GM23248 (cell line): ENCODE results near the gene ACACA. TPM values are rescaled to one million over a fixed set of nuclear protein-coding genes. Genes with fewer than 3 reads are reported as not detected.

Source experiments
- DNase-seq: peaks from one replicate; pipeline ENCODE4 v3.0.0-alpha.2; 2015
- H2AFZ ChIP-seq: fragments of 200-600 bp; sonication (generic); 2 replicates; pipeline ENCODE4 v1.6.1; 2016; ENCODE audit warnings: antibody characterized with exemption
- H3F3A ChIP-seq: fragments of 200-600 bp; sonication (generic); 2 replicates; pipeline ENCODE4 v1.6.1; 2016; ENCODE audit warnings: mild to moderate bottlenecking, antibody characterized with exemption, mixed run types; ENCODE audit not compliant: insufficient read depth
- H3K27ac ChIP-seq: fragments of 200-600 bp; sonication (generic); 2 replicates; pipeline ENCODE4 v1.5.1; 2016; ENCODE audit warnings: mild to moderate bottlenecking
- H3K27me3 ChIP-seq: fragments of 200-600 bp; sonication (generic); replicated peaks from 2 replicates; pipeline ENCODE4 v1.6.1; 2016; ENCODE audit warnings: mild to moderate bottlenecking; ENCODE audit not compliant: insufficient read depth
- H3K36me3 ChIP-seq: fragments of 200-600 bp; sonication (generic); 2 replicates; pipeline ENCODE4 v1.6.1; 2016; ENCODE audit warnings: low read depth, mild to moderate bottlenecking
- H3K4me1 ChIP-seq: fragments of 200-600 bp; sonication (generic); 2 replicates; pipeline ENCODE4 v1.6.1; 2016; ENCODE audit warnings: mild to moderate bottlenecking; ENCODE audit not compliant: insufficient read depth
- H3K4me2 ChIP-seq: fragments of 200-600 bp; sonication (generic); one replicate; pipeline ENCODE4 v1.6.1; 2016; ENCODE audit warnings: mild to moderate bottlenecking; ENCODE audit not compliant: unreplicated experiment
- H3K4me3 ChIP-seq: fragments of 200-600 bp; sonication (generic); 2 replicates; pipeline ENCODE4 v1.5.1; 2016; ENCODE audit warnings: mild to moderate bottlenecking
- H3K79me2 ChIP-seq: fragments of 200-600 bp; sonication (generic); 2 replicates; pipeline ENCODE4 v1.6.1; 2016; ENCODE audit warnings: mild to moderate bottlenecking; ENCODE audit not compliant: insufficient read depth
- H3K9ac ChIP-seq: fragments of 200-600 bp; sonication (generic); 2 replicates; pipeline ENCODE4 v1.6.1; 2016; ENCODE audit warnings: mild to moderate bottlenecking
- H3K9me2 ChIP-seq: fragments of 200-600 bp; sonication (generic); 2 replicates; pipeline ENCODE4 v1.6.1; 2016; ENCODE audit warnings: mixed run types, mild to moderate bottlenecking, moderate library complexity; ENCODE audit not compliant: insufficient read depth
- H3K9me3 ChIP-seq: fragments of 200-600 bp; sonication (generic); one replicate; pipeline ENCODE4 v1.6.1; 2017; ENCODE audit warnings: low read depth
- H4K20me1 ChIP-seq: fragments of 200-600 bp; sonication (generic); 2 replicates; pipeline ENCODE4 v1.6.0; 2016; ENCODE audit not compliant: insufficient read depth
- EZH2 ChIP-seq: fragments of 200-600 bp; sonication (generic); IDR thresholded peaks from 2 replicates; pipeline ENCODE4 v1.6.1; 2018; ENCODE audit warnings: antibody characterized with exemption, mild to moderate bottlenecking; ENCODE audit not compliant: insufficient read depth, poor library complexity, severe bottlenecking
- EZH2phosphoT487 ChIP-seq: fragments of 200-600 bp; sonication (generic); IDR thresholded peaks from 2 replicates; pipeline ENCODE4 v1.6.1; 2018; ENCODE audit warnings: antibody characterized with exemption, moderate library complexity, mild to moderate bottlenecking, low read depth; ENCODE audit not compliant: insufficient read depth
- WGBS, 2 experiments: methylation state at CpG; one replicate each; pipeline ENCODE4 v1.1.6; 2015 to 2017; ENCODE audit warnings: low lambda C conversion rate in 2 of 2, low coverage in 1 of 2; ENCODE audit errors: missing lambda C conversion rate in 2 of 2; 5-methylcytosine and 5-hydroxymethylcytosine counted together
- in situ Hi-C: fragments of 300-500 bp; cut with MboI; formaldehyde crosslinking; loops from 2 replicates; pipeline ENCODE4 v1.15.0; 2020
- polyA plus RNA-seq: library from polyadenylated mRNA; unstranded; fragments of >200 nt; fragmentation: Nextera tagmentation; extraction: Ambion mirVana; gene quantifications from 2 replicates; pipeline ENCODE4 v1.2.1, GENCODE V29; 2016
- total RNA-seq: library from RNA; depleted of rRNA; stranded (reverse); fragments of >200 nt; shearing (Covaris generic); gene quantifications from 2 replicates; pipeline ENCODE4 v1.2.3, GENCODE V29; 2014

ACACA gene
- total and polyA plus RNA-seq, 2 experiments from 2014 or later: 10.2 to 21.9 TPM

- DNase-seq: peak; percentile 14
- Histone ChIP-seq H3K9ac (no peak overlapping the region), H3K9me3 (no peaks in the 10 kb centered on the region), H3K4me1 (peaks cover 11% of the 10 kb centered on the region; the same call in 1 of the 2 replicates), H3K27me3 (no peaks in the 10 kb centered on the region), H3K79me2 (no peaks in the 10 kb centered on the region; the same call in 1 of the 2 replicates), H3K9me2 (no peaks in the 10 kb centered on the region), H4K20me1 (no peaks in the 10 kb centered on the region), H3K4me2 (no peak overlapping the region), H3K4me3 (no peak overlapping the region), H2AFZ (no peak overlapping the region), H3K27ac (no peak overlapping the region), H3K36me3 (no peaks in the 10 kb centered on the region), H3F3A (peaks cover 17% of the 10 kb centered on the region)
- TF ChIP-seq EZH2phosphoT487: no peak
- no peak for TF ChIP-seq EZH2
- in situ Hi-C loops: no loop called here
- WGBS, 2 experiments: 93 to 96% methylated on average over 6 of the region's 6 CpGs
These were observed 15.5 kb downstream of the ACACA start for GRCh38 chr17:37391146-37391545.

GRCh38 chr17:37389160-37389559 lies 17.5 kb downstream of the ACACA start:
- H3K9me3 ChIP-seq: no peaks in the 10 kb centered on the region
- WGBS, 2 experiments: 96% methylated on average over 4 of the region's 4 CpGs
- peaks cover 11% of the 10 kb centered on the region; the same call in 1 of the 2 replicates for H3K4me1 ChIP-seq
- no peak for DNase-seq
- H3K27ac ChIP-seq: no peak overlapping the region
- TF ChIP-seq EZH2 (no peak), EZH2phosphoT487 (no peak)
- no peak overlapping the region for H3K4me3 ChIP-seq
- no peaks in the 10 kb centered on the region for H3K27me3 ChIP-seq
- H3K9ac ChIP-seq: no peak overlapping the region
- H3K4me2 ChIP-seq: no peak overlapping the region
- no peaks in the 10 kb centered on the region; the same call in 1 of the 2 replicates for H3K79me2 ChIP-seq
- no peaks in the 10 kb centered on the region for H4K20me1 ChIP-seq
- H3K36me3 ChIP-seq: no peaks in the 10 kb centered on the region
- H3F3A ChIP-seq: peaks cover 17% of the 10 kb centered on the region
- H3K9me2 ChIP-seq: no peaks in the 10 kb centered on the region
- in situ Hi-C loops: no loop called here
- H2AFZ ChIP-seq: no peak overlapping the region

- no peaks in the 10 kb centered on the region for H3K9me3 ChIP-seq
- H4K20me1 ChIP-seq: no peaks in the 10 kb centered on the region
- H3K9me2 ChIP-seq: no peaks in the 10 kb centered on the region
- H3K9ac ChIP-seq: no peak overlapping the region
- H3K36me3 ChIP-seq: no peaks in the 10 kb centered on the region
- in situ Hi-C loops: no loop called here
- H3K4me3 ChIP-seq: no peak overlapping the region
- H3K27me3 ChIP-seq: no peaks in the 10 kb centered on the region
- 93 to 96% methylated on average over 3 of the region's 3 CpGs for WGBS, 2 experiments
- TF ChIP-seq EZH2: no peak
- TF ChIP-seq EZH2phosphoT487: no peak
- no peak overlapping the region for H3K27ac ChIP-seq
- peak; percentile 50 for DNase-seq
- H3K79me2 ChIP-seq: no peaks in the 10 kb centered on the region; the same call in 1 of the 2 replicates
- H3K4me2 ChIP-seq: no peak overlapping the region
- H2AFZ ChIP-seq: no peak overlapping the region
- peaks cover 11% of the 10 kb centered on the region; the same call in 1 of the 2 replicates for H3K4me1 ChIP-seq
- H3F3A ChIP-seq: peaks cover 17% of the 10 kb centered on the region
These were observed 18.4 kb downstream of the ACACA start for GRCh38 chr17:37388266-37388665.

- H3K27ac ChIP-seq: no peak overlapping the region
- H3K79me2 ChIP-seq: no peaks in the 10 kb centered on the region; the same call in 1 of the 2 replicates
- in situ Hi-C loops: no loop called here
- H3K27me3 ChIP-seq: no peaks in the 10 kb centered on the region
- H3K9ac ChIP-seq: no peak overlapping the region
- H3K4me1 ChIP-seq: peaks cover 2% of the 10 kb centered on the region; the same call in 1 of the 2 replicates
- no peaks in the 10 kb centered on the region for H3K36me3 ChIP-seq
- DNase-seq: no peak
- 87 to 90% methylated on average over 5 of the region's 5 CpGs for WGBS, 2 experiments
- no peaks in the 10 kb centered on the region for H3K9me2 ChIP-seq
- TF ChIP-seq EZH2: no peak
- no peak for TF ChIP-seq EZH2phosphoT487
- H4K20me1 ChIP-seq: no peaks in the 10 kb centered on the region
- H3F3A ChIP-seq: peaks cover 3% of the 10 kb centered on the region; the same call in 1 of the 2 replicates
- no peak overlapping the region for H2AFZ ChIP-seq
- no peak overlapping the region for H3K4me2 ChIP-seq
- H3K4me3 ChIP-seq: no peak overlapping the region
- H3K9me3 ChIP-seq: no peaks in the 10 kb centered on the region
These were observed 20.2 kb downstream of the ACACA start for GRCh38 chr17:37386462-37386861.
